SU-DHL-6 (cell line): ENCODE results near the gene KIF5B.

Experiments
- H2AFZ ChIP-seq: fragments of 200-600 bp; sonication (generic); 2 replicates; pipeline ENCODE4 v1.6.1; 2014; ENCODE audit warnings: low read depth, mild to moderate bottlenecking, moderate library complexity, mixed read lengths, antibody characterized with exemption, low read length; ENCODE audit not compliant: severe bottlenecking
- H3F3A ChIP-seq: fragments of 200-600 bp; shearing (Covaris generic); 2 replicates; pipeline ENCODE4 v1.6.0; 2016; ENCODE audit warnings: antibody characterized with exemption, mild to moderate bottlenecking; ENCODE audit not compliant: insufficient read depth
- H3K27ac ChIP-seq: fragments of 200-600 bp; sonication (generic); 2 replicates; pipeline ENCODE4 v1.5.1; 2016; ENCODE audit warnings: low read depth, mild to moderate bottlenecking, low read length, moderate library complexity, mixed read lengths
- H3K27me3 ChIP-seq: fragments of 200-600 bp; sonication (generic), shearing (Covaris generic); 2 replicates; pipeline ENCODE4 v1.6.0; 2014; ENCODE audit warnings: mild to moderate bottlenecking, low read length
- H3K36me3 ChIP-seq: fragments of 200-600 bp; sonication (generic); 2 replicates; pipeline ENCODE4 v1.6.1; 2014; ENCODE audit warnings: mild to moderate bottlenecking, low read length, mixed read lengths
- H3K4me2 ChIP-seq: fragments of 300-600, 200-600 bp; shearing (Covaris generic), sonication (generic); 2 replicates; pipeline ENCODE4 v1.6.0; 2014; ENCODE audit warnings: low read length, low read depth, mild to moderate bottlenecking; ENCODE audit not compliant: poor library complexity, severe bottlenecking
- H3K4me3 ChIP-seq: fragments of 200-600 bp; sonication (generic); 2 replicates; pipeline ENCODE4 v1.5.1; 2014; ENCODE audit warnings: antibody characterized with exemption, low read length, mild to moderate bottlenecking, mixed read lengths; ENCODE audit not compliant: insufficient read depth, poor library complexity, severe bottlenecking
- H3K79me2 ChIP-seq: fragments of 200-600 bp; sonication (generic); 2 replicates; pipeline ENCODE4 v1.6.1; 2014; ENCODE audit warnings: mild to moderate bottlenecking, low read length, moderate library complexity; ENCODE audit not compliant: insufficient read depth
- H3K9ac ChIP-seq: fragments of 200-600 bp; sonication (generic); 2 replicates; pipeline ENCODE4 v1.7.0; 2014; ENCODE audit warnings: mild to moderate bottlenecking, low read length
- H3K9me2 ChIP-seq: fragments of 200-600 bp; sonication (generic); replicated peaks from 2 replicates; pipeline ENCODE4 v1.6.1; 2014; ENCODE audit warnings: low read length; ENCODE audit not compliant: insufficient read depth
- H3K9me3 ChIP-seq: fragments of 200-600 bp; sonication (generic); 2 replicates; pipeline ENCODE4 v1.6.1; 2014; ENCODE audit warnings: low read length, mixed read lengths; ENCODE audit not compliant: insufficient read depth
- H4K20me1 ChIP-seq: fragments of 200-600 bp; sonication (generic); 2 replicates; pipeline ENCODE4 v1.6.1; 2014; ENCODE audit warnings: low read depth, mild to moderate bottlenecking, antibody characterized with exemption, low read length, moderate library complexity, mixed read lengths
- CTCF ChIP-seq: fragments of 200-600 bp; sonication (generic); IDR thresholded peaks from one replicate; pipeline ENCODE4 v1.5.1; 2017; ENCODE audit warnings: antibody characterized with exemption, mild to moderate bottlenecking, low read length, moderate library complexity; ENCODE audit not compliant: insufficient read depth, poor library complexity, severe bottlenecking
- EZH2phosphoT487 ChIP-seq: fragments of 200-600 bp; sonication (generic), shearing (Covaris generic); conservative IDR thresholded peaks from 2 replicates; pipeline ENCODE4 v1.6.1; 2018; ENCODE audit warnings: mild to moderate bottlenecking, antibody characterized with exemption, low read length, moderate library complexity, mixed read lengths

KIF5B gene

GRCh38 chr10:32051926-32052325 lies 4.3 kb downstream of the KIF5B start:
- H3K9me2 ChIP-seq, result no peaks in the 10 kb centered on the region
- peak overlapping the region; percentile 88 for H3K4me2 ChIP-seq
- peaks cover 3% of the 10 kb centered on the region; the same call in 1 of the 2 replicates for H3F3A ChIP-seq
- peaks cover 78% of the 10 kb centered on the region for H4K20me1 ChIP-seq
- no peak overlapping the region for H3K27ac ChIP-seq
- H3K36me3 ChIP-seq, result peaks cover 11% of the 10 kb centered on the region; the same call in 1 of the 2 replicates
- H3K79me2 ChIP-seq, result peaks cover 92% of the 10 kb centered on the region
- H2AFZ ChIP-seq, result no peak overlapping the region
- no peak overlapping the region for H3K9ac ChIP-seq
- no peaks in the 10 kb centered on the region for H3K9me3 ChIP-seq
- H3K4me3 ChIP-seq, result no peak overlapping the region
- H3K27me3 ChIP-seq, result no peaks in the 10 kb centered on the region
- TF ChIP-seq CTCF (no peak), EZH2phosphoT487 (no peak)

GRCh38 chr10:32050177-32050576 lies 6.0 kb downstream of the KIF5B start:
- Histone ChIP-seq H3F3A (peaks cover 3% of the 10 kb centered on the region; the same call in 1 of the 2 replicates), H3K27me3 (no peaks in the 10 kb centered on the region), H3K4me2 (peak overlapping the region; percentile 88), H3K36me3 (peaks cover 23% of the 10 kb centered on the region; the same call in 1 of the 2 replicates), H4K20me1 (peaks cover 87% of the 10 kb centered on the region), H3K79me2 (peaks cover 99% of the 10 kb centered on the region), H3K9me3 (no peaks in the 10 kb centered on the region), H3K27ac (no peak overlapping the region), H2AFZ (no peak overlapping the region), H3K4me3 (no peak overlapping the region), H3K9me2 (no peaks in the 10 kb centered on the region), H3K9ac (no peak overlapping the region)
- TF ChIP-seq EZH2phosphoT487, result no peak
- TF ChIP-seq CTCF, result no peak

GRCh38 chr10:32049113-32049512 lies 7.1 kb downstream of the KIF5B start:
- peaks cover 28% of the 10 kb centered on the region; the same call in 1 of the 2 replicates for H3K36me3 ChIP-seq
- no peak overlapping the region for H2AFZ ChIP-seq
- no peak overlapping the region for H3K9ac ChIP-seq
- H3K27ac ChIP-seq, result no peak overlapping the region
- peaks cover 87% of the 10 kb centered on the region for H4K20me1 ChIP-seq
- H3K9me3 ChIP-seq, result no peaks in the 10 kb centered on the region
- no peak overlapping the region for H3K4me3 ChIP-seq
- peaks cover 99% of the 10 kb centered on the region for H3K79me2 ChIP-seq
- no peaks in the 10 kb centered on the region; the same call in 1 of the 2 replicates for H3F3A ChIP-seq
- H3K27me3 ChIP-seq, result no peaks in the 10 kb centered on the region
- no peak overlapping the region for H3K4me2 ChIP-seq
- no peaks in the 10 kb centered on the region for H3K9me2 ChIP-seq
- no peak for TF ChIP-seq CTCF
- TF ChIP-seq EZH2phosphoT487, result no peak
